ENCODE results near the gene C2orf68. TPM values are rescaled to one million over a fixed set of nuclear protein-coding genes. Genes with fewer than 3 reads are reported as not detected.
"Not testable (repeated sequence)": the region's sequence is repeated elsewhere in the genome, so short reads cannot be mapped to it uniquely, and the experiment has no call there.

C2orf68 gene
- polyA plus RNA-seq, 4 donors = 55.2 to 83.3 (median 69.6) TPM

GRCh38 chr2:85635011-85635410, 23.1 kb upstream of the C2orf68 start:
- DNase-seq (ENCODE audit: low read depth in 4 of 4, low spot score in 2 of 4) = no peak

- DNase-seq (ENCODE audit: low read depth in 4 of 4, low spot score in 2 of 4) = no peak
These were observed 19.4 kb upstream of the C2orf68 start for GRCh38 chr2:85631316-85631715.

GRCh38 chr2:85628658-85629057, 16.8 kb upstream of the C2orf68 start:
- no peak for DNase-seq (ENCODE audit: low read depth in 4 of 4, low spot score in 2 of 4)

DNA sequence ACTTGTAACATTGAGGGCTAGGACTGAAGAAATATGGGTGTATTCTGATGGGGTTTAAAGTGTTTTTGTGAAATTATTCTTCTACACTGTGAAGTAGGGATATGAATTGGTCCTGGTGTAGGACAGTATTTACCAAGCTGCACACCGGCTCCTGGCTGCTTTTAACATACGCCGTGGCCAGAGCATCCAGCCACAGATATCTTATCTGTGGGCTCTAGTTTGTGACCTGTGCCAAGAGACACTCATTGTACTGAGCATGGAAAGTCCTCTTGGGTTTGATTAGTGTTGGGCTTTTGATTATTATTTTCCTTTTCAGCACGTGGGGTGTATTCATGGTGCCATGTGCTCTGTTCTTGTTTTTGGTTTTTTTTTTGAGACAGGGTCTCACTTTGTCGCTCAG, 12.1 kb upstream of the C2orf68 start:
- no peak for DNase-seq (ENCODE audit: low read depth in 4 of 4, low spot score in 2 of 4)

- no peak for DNase-seq (ENCODE audit: low read depth in 4 of 4, low spot score in 2 of 4)
These were observed 9.5 kb upstream of the C2orf68 start for GRCh38 chr2:85621338-85621737.

- no peak for DNase-seq (ENCODE audit: low read depth in 4 of 4, low spot score in 2 of 4)
These were observed 7.8 kb upstream of the C2orf68 start for GRCh38 chr2:85619617-85620016.

DNA sequence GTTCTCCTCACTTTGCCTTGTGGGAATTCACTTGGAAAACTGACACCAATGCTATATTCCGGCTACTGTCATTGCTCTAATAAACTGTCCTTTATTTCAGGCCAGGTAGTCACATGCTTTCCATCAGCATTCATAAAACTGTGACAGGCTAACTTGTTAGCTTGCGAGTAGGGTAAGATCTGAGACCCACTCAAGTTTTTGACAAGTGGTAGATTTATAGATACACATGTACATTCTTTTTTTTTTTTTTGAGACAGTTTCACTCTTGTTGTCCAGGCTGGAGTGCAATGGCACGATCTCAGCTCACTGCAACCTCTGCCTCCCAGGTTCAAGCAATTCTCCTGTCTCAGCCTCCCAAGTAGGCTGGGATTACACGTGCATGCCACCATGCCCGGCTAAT, 5.9 kb upstream of the C2orf68 start:
- not testable (repeated sequence) for DNase-seq (ENCODE audit: low read depth in 4 of 4, low spot score in 2 of 4)

- DNase-seq (ENCODE audit: low read depth in 4 of 4, low spot score in 2 of 4) = no peak
These were observed 3.5 kb upstream of the C2orf68 start for GRCh38 chr2:85615413-85615728.

DNA sequence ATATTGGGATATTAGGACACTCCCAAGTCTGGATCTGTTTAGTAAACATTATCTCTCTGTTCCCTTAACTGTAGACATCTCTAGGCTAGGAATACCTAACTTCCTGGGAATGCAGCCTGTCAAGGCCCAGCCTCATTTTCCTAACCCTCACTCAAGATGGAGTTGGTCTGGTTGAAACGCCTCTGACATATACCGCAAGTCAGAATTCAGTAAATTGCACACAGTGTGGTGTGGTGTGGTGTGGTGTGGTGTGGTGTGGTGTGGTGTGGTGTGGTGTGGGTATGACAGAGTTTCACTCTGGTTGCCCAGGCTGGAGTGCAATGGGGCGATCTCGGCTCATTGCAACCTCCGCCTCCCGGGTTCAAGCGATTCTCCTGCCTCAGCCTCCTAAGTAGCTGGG, 2.9 kb upstream of the C2orf68 start:
- not testable (repeated sequence) for DNase-seq (ENCODE audit: low read depth in 4 of 4, low spot score in 2 of 4)

- DNase-seq (ENCODE audit: low read depth in 4 of 4, low spot score in 2 of 4) = no peak
These were observed 2.0 kb upstream of the C2orf68 start for GRCh38 chr2:85613717-85614515.

DNA sequence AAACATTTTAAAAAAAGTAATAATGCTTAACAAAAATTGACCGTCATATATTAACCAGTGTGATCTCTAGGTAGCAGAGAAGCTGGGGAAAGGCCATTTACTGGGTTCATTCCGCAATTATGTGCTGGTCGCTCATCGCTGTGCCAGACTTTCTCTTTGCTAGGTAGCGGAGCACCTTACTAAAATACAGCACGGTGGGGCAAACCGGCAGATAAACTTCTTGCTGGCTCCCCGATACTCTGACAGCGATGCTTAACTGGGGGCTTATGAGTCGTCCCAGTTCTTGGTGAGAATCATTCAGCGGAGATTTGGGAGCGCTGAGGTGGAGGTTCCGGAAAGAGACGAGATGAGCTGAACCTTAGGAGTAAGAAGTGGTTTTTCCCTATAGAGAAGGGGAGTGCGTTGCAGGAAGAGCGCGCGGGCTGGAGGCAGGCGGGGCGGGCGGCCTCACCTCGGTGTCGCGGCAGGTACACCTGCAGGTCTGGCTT, 605 bp downstream of the C2orf68 start:
- no peak for DNase-seq (ENCODE audit: low read depth in 4 of 4, low spot score in 2 of 4)

DNA sequence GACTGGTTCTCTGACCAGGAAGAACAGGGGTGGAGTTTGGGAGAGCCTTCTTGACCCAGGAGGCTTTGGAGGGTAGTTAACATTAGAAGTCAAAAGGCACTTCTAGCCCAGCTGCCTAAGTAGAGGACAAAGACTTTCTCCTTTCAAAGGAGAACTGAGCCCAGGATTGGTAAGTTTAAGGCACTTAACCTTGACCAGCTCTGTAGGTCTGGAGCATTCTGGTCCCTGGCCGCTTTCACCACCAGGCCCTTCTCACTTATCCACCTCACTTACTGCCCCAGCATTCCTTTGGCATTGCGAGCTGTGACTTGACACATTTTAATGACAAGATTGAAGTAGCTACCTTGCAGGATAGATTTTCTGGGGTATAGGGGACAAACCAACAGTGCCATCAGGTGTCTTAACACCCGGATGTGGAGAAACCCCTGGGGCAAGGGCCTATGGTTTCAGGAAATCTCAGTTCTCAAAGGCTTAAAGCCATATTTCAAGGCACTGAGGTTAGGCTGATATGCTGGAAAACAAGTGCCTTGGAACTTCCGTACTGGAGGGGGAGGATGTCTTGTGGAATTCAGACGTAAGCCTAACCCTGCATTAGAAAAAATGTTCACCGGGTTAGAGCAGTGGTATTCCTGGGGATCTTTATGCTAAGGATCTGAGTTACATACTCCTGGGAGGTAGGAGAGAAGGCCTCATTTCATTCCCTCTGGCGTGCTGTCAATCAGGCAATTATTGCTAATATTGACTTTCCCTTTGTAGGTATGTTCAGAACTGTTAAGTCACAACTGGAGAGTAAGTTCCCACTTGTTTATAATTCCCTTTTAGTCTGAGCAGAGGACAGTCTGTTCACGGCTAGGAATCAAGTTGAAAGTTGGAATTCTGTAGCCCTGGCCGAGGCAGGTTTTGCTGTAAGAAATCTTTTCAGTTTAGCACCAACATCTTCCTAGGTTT, 4.3 kb downstream of the C2orf68 start:
- DNase-seq (ENCODE audit: low read depth in 4 of 4, low spot score in 2 of 4) = no peak

DNA sequence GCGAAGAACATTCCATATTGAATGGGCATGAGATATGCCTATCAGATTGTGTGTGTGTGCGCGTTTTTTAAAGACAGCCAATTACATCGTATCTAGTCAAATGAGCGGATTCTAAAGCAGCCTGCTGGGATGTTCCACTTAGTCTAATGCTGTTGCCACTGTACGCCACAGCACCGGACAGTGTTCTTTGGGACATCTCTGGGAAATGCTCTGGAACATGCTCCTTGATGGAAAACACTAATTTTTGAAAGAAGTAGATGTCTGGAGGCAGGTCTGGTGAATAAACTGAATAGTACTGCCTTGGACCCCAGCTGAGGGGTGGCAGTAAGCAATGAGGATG, 5.8 kb downstream of the C2orf68 start:
- no peak for DNase-seq (ENCODE audit: low read depth in 4 of 4, low spot score in 2 of 4)

GRCh38 chr2:85605406-85606115, 6.3 kb downstream of the C2orf68 start:
- peak in 1 of 4 donors; percentile 59 for DNase-seq (ENCODE audit: low read depth in 4 of 4, low spot score in 2 of 4)

DNA sequence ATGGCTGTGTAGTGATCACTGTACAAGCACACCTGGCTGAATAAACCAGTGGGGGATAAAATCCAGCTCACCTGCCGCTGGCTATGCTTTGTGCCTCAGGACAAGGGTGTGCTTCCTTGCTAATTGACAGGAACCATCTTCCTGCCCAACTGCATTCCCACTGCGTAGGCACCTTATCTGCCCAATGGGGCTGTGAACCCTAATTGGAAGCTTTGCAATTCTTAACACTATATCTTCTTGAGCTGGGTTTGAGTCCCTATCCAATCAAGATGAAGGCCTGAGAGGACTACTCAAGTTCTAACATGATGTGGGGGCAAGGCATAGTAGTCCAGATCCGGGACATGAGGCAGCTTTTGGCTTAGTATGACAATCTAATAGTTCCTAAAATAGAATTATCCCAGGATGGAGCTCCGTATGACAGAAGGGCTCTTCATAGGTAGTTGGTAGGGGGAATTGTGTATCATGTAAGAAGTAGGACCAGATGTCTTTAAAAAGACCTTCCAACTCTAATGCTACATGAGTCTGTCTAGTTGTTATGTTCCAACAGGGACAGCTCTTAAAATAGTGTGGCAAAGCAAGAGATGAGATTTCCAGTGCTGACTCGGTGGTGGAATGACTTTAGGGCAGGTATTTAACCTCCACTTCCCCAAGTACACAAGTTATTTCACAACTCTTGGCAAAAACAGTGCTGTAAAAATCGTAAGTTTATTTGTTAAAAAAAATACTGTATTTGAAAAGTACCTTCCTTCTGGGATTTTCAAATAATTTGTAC, 7.1 kb downstream of the C2orf68 start:
- DNase-seq (ENCODE audit: low read depth in 4 of 4, low spot score in 2 of 4) = no peak

DNA sequence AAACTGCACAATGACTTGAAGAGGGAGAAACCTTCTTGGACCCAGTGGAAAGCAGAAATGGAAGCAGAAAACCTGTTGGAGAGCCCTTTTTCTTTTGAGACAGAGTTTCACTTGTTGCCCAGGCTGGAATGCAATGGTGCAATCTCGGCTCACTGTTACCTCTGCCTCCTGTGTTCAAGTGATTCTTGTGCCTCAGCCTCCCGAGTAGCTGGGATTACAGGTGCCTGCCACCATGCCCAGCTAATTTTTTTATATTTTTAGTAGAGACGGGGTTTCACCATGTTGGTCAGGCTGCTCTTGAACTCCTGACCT, 7.8 kb downstream of the C2orf68 start:
- not testable (repeated sequence) for DNase-seq (ENCODE audit: low read depth in 4 of 4, low spot score in 2 of 4)

GRCh38 chr2:85602476-85603234, 9.2 kb downstream of the C2orf68 start, which contains the start of gene TMEM150A:
Gene TMEM150A, minus strand, starts transcription at chr2:85602698. Its CDS starts 750 bp downstream, at chr2:85601948.
- DNase-seq (ENCODE audit: low read depth in 4 of 4, low spot score in 2 of 4) = peak in 1 of 4 donors; percentile 91

DNA sequence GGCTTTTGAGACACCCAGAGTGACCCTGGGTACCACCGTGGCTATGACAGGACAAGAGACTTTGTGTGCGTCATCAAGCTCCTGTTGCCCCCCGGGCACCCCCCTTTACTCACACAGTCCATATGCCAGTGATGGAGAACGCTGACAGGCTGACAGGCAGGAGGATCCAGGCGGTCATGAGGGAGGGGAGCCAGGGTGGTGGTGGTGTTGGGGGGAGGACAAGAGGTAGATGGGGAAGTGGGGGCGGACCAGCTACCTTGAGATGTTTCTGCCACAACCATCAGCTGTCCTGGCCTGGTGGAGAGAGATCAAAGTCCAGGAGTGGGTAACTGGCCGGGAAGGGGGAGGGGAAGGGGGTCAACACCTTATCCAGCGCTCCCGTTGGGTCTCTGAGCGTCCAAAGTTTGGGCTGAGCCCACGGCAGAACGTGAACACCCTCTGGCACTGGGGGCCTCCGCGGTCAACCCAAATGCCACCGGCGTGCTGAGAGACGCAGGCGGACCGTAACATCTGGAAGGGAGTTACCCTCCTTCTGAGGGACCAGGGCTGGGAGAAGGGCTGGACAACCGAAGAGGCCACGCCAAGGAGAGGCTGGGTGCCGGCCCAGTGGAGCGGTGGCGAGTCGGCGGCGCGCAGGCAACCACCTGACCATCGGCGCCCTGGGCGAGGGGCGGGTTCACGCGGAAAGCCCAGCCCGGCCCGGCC, 9.9 kb downstream of the C2orf68 start:
- no peak for DNase-seq (ENCODE audit: low read depth in 4 of 4, low spot score in 2 of 4)
